Panc1 (cell line): Measurements from ENCODE around the gene UBASH3B.

ENCODE experiments used
- CTCF ChIP-seq: fragments of 450-650 bp; IDR thresholded peaks from 2 replicates; pipeline ENCODE4 v1.5.1; 2017; ENCODE audit warnings: mild to moderate bottlenecking
- POLR2AphosphoS5 ChIP-seq: IDR thresholded peaks from 2 replicates; pipeline ENCODE4 v1.6.1; 2012; ENCODE audit warnings: mild to moderate bottlenecking, low read depth, low read length, moderate library complexity
- REST ChIP-seq, 2 experiments: IDR thresholded peaks; 2 replicates each; pipeline ENCODE4 v1.6.1; 2011 to 2012; ENCODE audit warnings: low read depth in 2 of 2, control low read depth in 1 of 2, low read length in 1 of 2, mild to moderate bottlenecking in 1 of 2, moderate library complexity in 1 of 2; ENCODE audit not compliant: insufficient read depth in 1 of 2
- SIN3A ChIP-seq: IDR thresholded peaks from 2 replicates; pipeline ENCODE4 v1.6.1; 2012; ENCODE audit warnings: low read depth, mild to moderate bottlenecking, low read length, moderate library complexity, borderline replicate concordance; ENCODE audit not compliant: insufficient read depth
- TCF7L2 ChIP-seq: IDR thresholded peaks from 2 replicates; pipeline ENCODE4 v1.6.1; 2011; ENCODE audit warnings: mild to moderate bottlenecking, low read depth, low read length, inconsistent platforms

- TF ChIP-seq CTCF (no peak), TCF7L2 (no peak), REST (IDR thresholded peaks at IDR 0.05; ENCODE audit: insufficient read depth in 1 of 2, low read depth in 2 of 2, low read length in 1 of 2) (no peak), POLR2AphosphoS5 (no peak), SIN3A (no peak)
Observed at GRCh38 chr11:122773781-122774266, 118.3 kb downstream of the UBASH3B start.
